ENCODE measurements around the gene TTC28. TPM values are rescaled to one million over a fixed set of nuclear protein-coding genes. Genes with fewer than 3 reads are reported as not detected.
A peak's percentile ranks its signal among the peaks of the same experiment; 100 is the strongest.

Gene TTC28
- total and polyA plus RNA-seq, 7 experiments from 2014 or later: 0.50 to 8.3 (median 4.2) TPM

- Histone ChIP-seq H3K36me3 (ENCODE audit: control insufficient read depth in 2 of 3, insufficient read depth in 3 of 3, low read length in 3 of 3) (no peaks in the 10 kb centered on the region), H3K27ac (ENCODE audit: low read depth, low read length) (no peak overlapping the region), H3K27me3 (ENCODE audit: control insufficient read depth in 2 of 2, insufficient read depth in 2 of 2, low read length in 2 of 2) (no peaks in the 10 kb centered on the region), H3K4me3 (ENCODE audit: low read length) (no peak overlapping the region), H3K4me1 (ENCODE audit: control insufficient read depth in 2 of 2, insufficient read depth in 2 of 2, low read length in 2 of 2) (no peaks in the 10 kb centered on the region), H3K9me3 (ENCODE audit: control insufficient read depth in 2 of 3, low read length in 3 of 3) (no peaks in the 10 kb centered on the region)
- Mint-ChIP-seq H3K9me3 (peaks cover 0 to 6% (median 0%) of the 10 kb centered on the region in 11 donors), H3K4me3 (no peak overlapping the region), H3K27me3 (no peaks in the 10 kb centered on the region), H3K36me3 (peaks cover 0 to 4% (median 0%) of the 10 kb centered on the region in 5 donors), H3K4me1 (peaks cover 0 to 3% (median 0%) of the 10 kb centered on the region in 7 donors), H3K27ac (no peak overlapping the region)
- intact Hi-C loops (cut with micrococcal nuclease): no loop called here
- ChIA-PET CTCF (no interaction called here), POLR2A (no interaction called here)
- DNase-seq (no peak), ATAC-seq (no peak)
Measured at GRCh38 chr22:28043266-28043665, 636.4 kb downstream of the TTC28 start.

GRCh38 chr22:28034760-28035401 is 644.8 kb downstream of the TTC28 start:
- peaks cover 0 to 8% of the 10 kb centered on the region in 2 donors for H3K4me1 ChIP-seq (ENCODE audit: control insufficient read depth in 2 of 2, insufficient read depth in 2 of 2, low read length in 2 of 2)
- no peaks in the 10 kb centered on the region for H3K36me3 ChIP-seq (ENCODE audit: control insufficient read depth in 2 of 3, insufficient read depth in 3 of 3, low read length in 3 of 3)
- Mint-ChIP-seq H3K9me3 (peaks cover 0 to 6% (median 1%) of the 10 kb centered on the region in 11 donors), H3K27me3 (peaks cover 0 to 8% (median 4%) of the 10 kb centered on the region in 5 donors), H3K4me1 (peaks cover 3 to 27% (median 16%) of the 10 kb centered on the region in 7 donors), H3K4me3 (peak overlapping the region in 6 of 10 donors; percentile 9 to 58 (median 36)), H3K36me3 (peaks cover 0 to 5% (median 0%) of the 10 kb centered on the region in 5 donors), H3K27ac (peak overlapping the region in 2 of 9 donors; percentile 25 to 76)
- ChIA-PET CTCF (no interaction called here), POLR2A (no interaction called here)
- H3K27ac ChIP-seq (ENCODE audit: low read depth, low read length): no peak overlapping the region
- intact Hi-C loops (cut with micrococcal nuclease): no loop called here
- H3K4me3 ChIP-seq (ENCODE audit: low read length): no peak overlapping the region
- no peaks in the 10 kb centered on the region for H3K27me3 ChIP-seq (ENCODE audit: control insufficient read depth in 2 of 2, insufficient read depth in 2 of 2, low read length in 2 of 2)
- no peaks in the 10 kb centered on the region for H3K9me3 ChIP-seq (ENCODE audit: control insufficient read depth in 2 of 3, low read length in 3 of 3)
- ATAC-seq: peak; percentile 34
- peak in 7 of 9 donors; percentile 17 to 67 (median 51) for DNase-seq

- Histone ChIP-seq H3K36me3 (ENCODE audit: control insufficient read depth in 2 of 3, insufficient read depth in 3 of 3, low read length in 3 of 3) (no peaks in the 10 kb centered on the region), H3K9me3 (ENCODE audit: control insufficient read depth in 2 of 3, low read length in 3 of 3) (no peaks in the 10 kb centered on the region), H3K4me1 (ENCODE audit: control insufficient read depth in 2 of 2, insufficient read depth in 2 of 2, low read length in 2 of 2) (peaks cover 0 to 8% of the 10 kb centered on the region in 2 donors), H3K27ac (ENCODE audit: low read depth, low read length) (no peak overlapping the region), H3K27me3 (ENCODE audit: control insufficient read depth in 2 of 2, insufficient read depth in 2 of 2, low read length in 2 of 2) (no peaks in the 10 kb centered on the region), H3K4me3 (ENCODE audit: low read length) (no peak overlapping the region)
- intact Hi-C loops (cut with micrococcal nuclease): no loop called here
- peaks cover 0 to 5% (median 0%) of the 10 kb centered on the region in 5 donors for H3K36me3 Mint-ChIP-seq
- peaks cover 0 to 4% (median 0%) of the 10 kb centered on the region in 11 donors for H3K9me3 Mint-ChIP-seq
- H3K4me3 Mint-ChIP-seq: no peak overlapping the region
- POLR2A ChIA-PET: no interaction called here
- ATAC-seq (no peak), DNase-seq (no peak)
- H3K27ac Mint-ChIP-seq: no peak overlapping the region
- H3K27me3 Mint-ChIP-seq: peaks cover 0 to 8% (median 4%) of the 10 kb centered on the region in 5 donors
- CTCF ChIA-PET: no interaction called here
- H3K4me1 Mint-ChIP-seq: peaks cover 3 to 27% (median 16%) of the 10 kb centered on the region in 7 donors
Measured at GRCh38 chr22:28034145-28034759, 645.4 kb downstream of the TTC28 start.

- Histone ChIP-seq H3K36me3 (ENCODE audit: control insufficient read depth in 2 of 3, insufficient read depth in 3 of 3, low read length in 3 of 3) (no peaks in the 10 kb centered on the region), H3K9me3 (ENCODE audit: control insufficient read depth in 2 of 3, low read length in 3 of 3) (no peaks in the 10 kb centered on the region), H3K4me1 (ENCODE audit: control insufficient read depth in 2 of 2, insufficient read depth in 2 of 2, low read length in 2 of 2) (peaks cover 0 to 8% of the 10 kb centered on the region in 2 donors), H3K4me3 (ENCODE audit: low read length) (no peak overlapping the region), H3K27me3 (ENCODE audit: control insufficient read depth in 2 of 2, insufficient read depth in 2 of 2, low read length in 2 of 2) (no peaks in the 10 kb centered on the region), H3K27ac (ENCODE audit: low read depth, low read length) (no peak overlapping the region)
- Mint-ChIP-seq H3K4me3 (no peak overlapping the region), H3K9me3 (peaks cover 0 to 4% (median 0%) of the 10 kb centered on the region in 11 donors), H3K4me1 (peaks cover 3 to 27% (median 16%) of the 10 kb centered on the region in 7 donors), H3K27ac (no peak overlapping the region), H3K36me3 (peaks cover 0 to 12% (median 0%) of the 10 kb centered on the region in 5 donors), H3K27me3 (peaks cover 0 to 8% (median 3%) of the 10 kb centered on the region in 5 donors)
- ATAC-seq (no peak), DNase-seq (no peak)
- CTCF ChIA-PET: no interaction called here
- intact Hi-C loops (cut with micrococcal nuclease): no loop called here
- POLR2A ChIA-PET: no interaction called here
Measured at GRCh38 chr22:28032861-28033260, 646.8 kb downstream of the TTC28 start.

GRCh38 chr22:28031383-28031922 is 648.2 kb downstream of the TTC28 start:
- ChIA-PET CTCF (no interaction called here), POLR2A (no interaction called here)
- Histone ChIP-seq H3K27me3 (ENCODE audit: control insufficient read depth in 2 of 2, insufficient read depth in 2 of 2, low read length in 2 of 2) (no peaks in the 10 kb centered on the region), H3K4me3 (ENCODE audit: low read length) (no peak overlapping the region), H3K36me3 (ENCODE audit: control insufficient read depth in 2 of 3, insufficient read depth in 3 of 3, low read length in 3 of 3) (no peaks in the 10 kb centered on the region), H3K4me1 (ENCODE audit: control insufficient read depth in 2 of 2, insufficient read depth in 2 of 2, low read length in 2 of 2) (peaks cover 0 to 8% of the 10 kb centered on the region in 2 donors), H3K27ac (ENCODE audit: low read depth, low read length) (no peak overlapping the region), H3K9me3 (ENCODE audit: control insufficient read depth in 2 of 3, low read length in 3 of 3) (no peaks in the 10 kb centered on the region)
- no peaks in the 10 kb centered on the region for H3K9me3 Mint-ChIP-seq
- DNase-seq: no peak
- H3K27ac Mint-ChIP-seq: no peak overlapping the region
- no peak for ATAC-seq
- H3K27me3 Mint-ChIP-seq: peaks cover 0 to 7% (median 0%) of the 10 kb centered on the region in 5 donors
- intact Hi-C loops (cut with micrococcal nuclease): no loop called here
- H3K4me3 Mint-ChIP-seq: no peak overlapping the region
- peaks cover 3 to 27% (median 16%) of the 10 kb centered on the region in 7 donors for H3K4me1 Mint-ChIP-seq
- peaks cover 0 to 12% (median 0%) of the 10 kb centered on the region in 5 donors for H3K36me3 Mint-ChIP-seq

GRCh38 chr22:28030473-28030872 is 649.2 kb downstream of the TTC28 start:
- H3K4me1 Mint-ChIP-seq: peaks cover 3 to 18% (median 8%) of the 10 kb centered on the region in 7 donors
- peaks cover 0 to 7% (median 0%) of the 10 kb centered on the region in 5 donors for H3K27me3 Mint-ChIP-seq
- Histone ChIP-seq H3K9me3 (ENCODE audit: control insufficient read depth in 2 of 3, low read length in 3 of 3) (no peaks in the 10 kb centered on the region), H3K27me3 (ENCODE audit: control insufficient read depth in 2 of 2, insufficient read depth in 2 of 2, low read length in 2 of 2) (no peaks in the 10 kb centered on the region), H3K4me1 (ENCODE audit: control insufficient read depth in 2 of 2, insufficient read depth in 2 of 2, low read length in 2 of 2) (peaks cover 0 to 7% of the 10 kb centered on the region in 2 donors), H3K4me3 (ENCODE audit: low read length) (no peak overlapping the region), H3K36me3 (ENCODE audit: control insufficient read depth in 2 of 3, insufficient read depth in 3 of 3, low read length in 3 of 3) (no peaks in the 10 kb centered on the region), H3K27ac (ENCODE audit: low read depth, low read length) (no peak overlapping the region)
- ChIA-PET CTCF (no interaction called here), POLR2A (no interaction called here)
- ATAC-seq: no peak
- intact Hi-C loops (cut with micrococcal nuclease): no loop called here
- no peak for DNase-seq
- H3K36me3 Mint-ChIP-seq: peaks cover 0 to 12% (median 0%) of the 10 kb centered on the region in 5 donors
- no peaks in the 10 kb centered on the region for H3K9me3 Mint-ChIP-seq
- no peak overlapping the region for H3K4me3 Mint-ChIP-seq
- no peak overlapping the region for H3K27ac Mint-ChIP-seq
